SK-N-SH treated with all-trans-retinoic acid at 6 μM for 48 hours (cell line): Measurements from ENCODE around the gene NOTCH3.

ENCODE experiments used
- ATAC-seq: fragments of 200-7000 bp; cut with Tn5 transposase; 3 replicates; pipeline ENCODE4 v1.9.1; 2020; ENCODE audit warnings: mild to moderate bottlenecking, moderate library complexity
- ARNTL ChIP-seq: fragments of 450-650 bp; formaldehyde crosslinking; IDR thresholded peaks from 2 replicates; pipeline ENCODE4 v1.5.0; 2020; ENCODE audit warnings: low read depth, mild to moderate bottlenecking, moderate library complexity, borderline replicate concordance
- BACH2 ChIP-seq: fragments of 250-450 bp; sonication (Bioruptor Pico); IDR thresholded peaks from 2 replicates; pipeline ENCODE4 v1.9.0; 2021; ENCODE audit warnings: mild to moderate bottlenecking, borderline replicate concordance
- CREB5 ChIP-seq: fragments of 250-450 bp; sonication (Bioruptor Pico); IDR thresholded peaks from 2 replicates; pipeline ENCODE4 v1.5.1; 2020; ENCODE audit warnings: low read depth, mild to moderate bottlenecking, moderate library complexity
- CSDC2 ChIP-seq: fragments of 250-450 bp; sonication (Bioruptor Pico); IDR thresholded peaks from 2 replicates; pipeline ENCODE4 v1.5.0; 2020; ENCODE audit warnings: mild to moderate bottlenecking, moderate library complexity
- ESRRG ChIP-seq: fragments of 250-450 bp; sonication (Bioruptor Pico); IDR thresholded peaks from 2 replicates; pipeline ENCODE4 v1.6.1; 2021; ENCODE audit warnings: mild to moderate bottlenecking
- GLIS3 ChIP-seq: fragments of 250-450 bp; sonication (Bioruptor Pico); IDR thresholded peaks from 2 replicates; pipeline ENCODE4 v1.5.0; 2020; ENCODE audit warnings: mild to moderate bottlenecking, moderate library complexity
- ISL1 ChIP-seq: fragments of 250-450 bp; sonication (Bioruptor Pico); IDR thresholded peaks from 2 replicates; pipeline ENCODE4 v2.1.2; 2022; ENCODE audit warnings: mild to moderate bottlenecking, moderate library complexity
- OSR1 ChIP-seq: fragments of 250-450 bp; sonication (Bioruptor Pico); IDR thresholded peaks from 2 replicates; pipeline ENCODE4 v1.8.0; 2022; ENCODE audit warnings: moderate library complexity, mild to moderate bottlenecking, inconsistent platforms
- PATZ1 ChIP-seq: fragments of 250-450 bp; sonication (Bioruptor Pico); IDR thresholded peaks from 2 replicates; pipeline ENCODE4 v1.8.0; 2020; ENCODE audit warnings: mild to moderate bottlenecking, moderate library complexity, borderline replicate concordance
- POU6F1 ChIP-seq: fragments of 250-450 bp; sonication (Bioruptor Pico); IDR thresholded peaks from 2 replicates; pipeline ENCODE4 v1.8.0; 2021; ENCODE audit warnings: low read depth, mild to moderate bottlenecking, moderate library complexity, borderline replicate concordance
- RARB ChIP-seq: fragments of 250-450 bp; sonication (Bioruptor Pico); IDR thresholded peaks from 2 replicates; pipeline ENCODE4 v1.8.0; 2021; ENCODE audit warnings: mild to moderate bottlenecking, moderate library complexity
- SNAI2 ChIP-seq: fragments of 250-450 bp; sonication (Bioruptor Pico); IDR thresholded peaks from 2 replicates; pipeline ENCODE4 v1.5.0; 2020; ENCODE audit warnings: mild to moderate bottlenecking, moderate library complexity
- TCF4 ChIP-seq: fragments of 250-450 bp; sonication (Bioruptor Pico); IDR thresholded peaks from 2 replicates; pipeline ENCODE4 v1.8.0; 2021; ENCODE audit warnings: mild to moderate bottlenecking, moderate library complexity, borderline replicate concordance
- TOX ChIP-seq: fragments of 250-450 bp; sonication (Bioruptor Pico); IDR thresholded peaks from 2 replicates; pipeline ENCODE4 v1.8.0; 2021; ENCODE audit warnings: mild to moderate bottlenecking, moderate library complexity, borderline replicate concordance
- TSHZ2 ChIP-seq: fragments of 250-450 bp; sonication (Bioruptor Pico); IDR thresholded peaks from 2 replicates; pipeline ENCODE4 v1.5.0; 2020; ENCODE audit warnings: mild to moderate bottlenecking, moderate library complexity
- ZC3H10 ChIP-seq: fragments of 250-450 bp; sonication (Bioruptor Pico); IDR thresholded peaks from 2 replicates; pipeline ENCODE4 v1.5.1; 2021; ENCODE audit warnings: mild to moderate bottlenecking, moderate library complexity
- ZFP3 ChIP-seq: fragments of 250-450 bp; sonication (Bioruptor Pico); IDR thresholded peaks from 2 replicates; pipeline ENCODE4 v1.5.0; 2020; ENCODE audit warnings: mild to moderate bottlenecking, moderate library complexity
- ZNF565 ChIP-seq: fragments of 450-650 bp; formaldehyde crosslinking; conservative IDR thresholded peaks from 2 replicates; pipeline ENCODE4 v1.5.0; 2020; ENCODE audit warnings: low read depth, mild to moderate bottlenecking, moderate library complexity
- ZNF70 ChIP-seq: fragments of 450-650 bp; formaldehyde crosslinking; IDR thresholded peaks from 2 replicates; pipeline ENCODE4 v1.5.0; 2020; ENCODE audit warnings: mild to moderate bottlenecking, moderate library complexity
- TF ChIP-seq, protein P1 (sequence below): fragments of 250-450 bp; sonication (Bioruptor Pico); IDR thresholded peaks from 2 replicates; pipeline ENCODE4 v1.5.1; 2021; ENCODE audit warnings: mild to moderate bottlenecking, moderate library complexity

The NOTCH3 gene

GRCh38 chr19:15118248-15118647 is 82.5 kb downstream of the NOTCH3 start:
- no peak for ATAC-seq

GRCh38 chr19:15116856-15117255 is 83.9 kb downstream of the NOTCH3 start:
- no peak; the same call in 2 of the 3 replicates for ATAC-seq
- no peak for TF ChIP-seq RARB (CRISPR knock-in tag)
- TF ChIP-seq ZC3H10 = no peak
- TF ChIP-seq CREB5 = no peak
- TF ChIP-seq ZFP3 (CRISPR knock-in tag) = no peak
- TF ChIP-seq CSDC2 = no peak

More at GRCh38 chr19:15118248-15118647, 82.5 kb downstream of the NOTCH3 start:
- TF ChIP-seq PATZ1 (CRISPR knock-in tag) = no peak
- no peak for TF ChIP-seq GLIS3 (CRISPR knock-in tag)
- TF ChIP-seq ZFP3 (CRISPR knock-in tag) = no peak
- no peak for TF ChIP-seq OSR1 (CRISPR knock-in tag)
- TF ChIP-seq ESRRG = no peak
- TF ChIP-seq TCF4 (CRISPR knock-in tag) = no peak
- no peak for TF ChIP-seq ISL1 (CRISPR knock-in tag)
- TF ChIP-seq SNAI2 (CRISPR knock-in tag) = no peak
- TF ChIP-seq BACH2 = no peak
- no peak for TF ChIP-seq ZNF70
- TF ChIP-seq ZNF565 (CRISPR knock-in tag) = no peak
- no peak for TF ChIP-seq CSDC2
- TF ChIP-seq POU6F1 = no peak
- TF ChIP-seq, protein P1, sequence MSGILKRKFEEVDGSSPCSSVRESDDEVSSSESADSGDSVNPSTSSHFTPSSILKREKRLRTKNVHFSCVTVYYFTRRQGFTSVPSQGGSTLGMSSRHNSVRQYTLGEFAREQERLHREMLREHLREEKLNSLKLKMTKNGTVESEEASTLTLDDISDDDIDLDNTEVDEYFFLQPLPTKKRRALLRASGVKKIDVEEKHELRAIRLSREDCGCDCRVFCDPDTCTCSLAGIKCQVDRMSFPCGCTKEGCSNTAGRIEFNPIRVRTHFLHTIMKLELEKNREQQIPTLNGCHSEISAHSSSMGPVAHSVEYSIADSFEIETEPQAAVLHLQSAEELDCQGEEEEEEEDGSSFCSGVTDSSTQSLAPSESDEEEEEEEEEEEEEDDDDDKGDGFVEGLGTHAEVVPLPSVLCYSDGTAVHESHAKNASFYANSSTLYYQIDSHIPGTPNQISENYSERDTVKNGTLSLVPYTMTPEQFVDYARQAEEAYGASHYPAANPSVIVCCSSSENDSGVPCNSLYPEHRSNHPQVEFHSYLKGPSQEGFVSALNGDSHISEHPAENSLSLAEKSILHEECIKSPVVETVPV (CRISPR knock-in tag) = no peak
- no peak for TF ChIP-seq ZC3H10
- TF ChIP-seq TOX (CRISPR knock-in tag) = no peak
- no peak for TF ChIP-seq ARNTL
- TF ChIP-seq TSHZ2 = no peak
- TF ChIP-seq RARB (CRISPR knock-in tag) = no peak

DNA sequence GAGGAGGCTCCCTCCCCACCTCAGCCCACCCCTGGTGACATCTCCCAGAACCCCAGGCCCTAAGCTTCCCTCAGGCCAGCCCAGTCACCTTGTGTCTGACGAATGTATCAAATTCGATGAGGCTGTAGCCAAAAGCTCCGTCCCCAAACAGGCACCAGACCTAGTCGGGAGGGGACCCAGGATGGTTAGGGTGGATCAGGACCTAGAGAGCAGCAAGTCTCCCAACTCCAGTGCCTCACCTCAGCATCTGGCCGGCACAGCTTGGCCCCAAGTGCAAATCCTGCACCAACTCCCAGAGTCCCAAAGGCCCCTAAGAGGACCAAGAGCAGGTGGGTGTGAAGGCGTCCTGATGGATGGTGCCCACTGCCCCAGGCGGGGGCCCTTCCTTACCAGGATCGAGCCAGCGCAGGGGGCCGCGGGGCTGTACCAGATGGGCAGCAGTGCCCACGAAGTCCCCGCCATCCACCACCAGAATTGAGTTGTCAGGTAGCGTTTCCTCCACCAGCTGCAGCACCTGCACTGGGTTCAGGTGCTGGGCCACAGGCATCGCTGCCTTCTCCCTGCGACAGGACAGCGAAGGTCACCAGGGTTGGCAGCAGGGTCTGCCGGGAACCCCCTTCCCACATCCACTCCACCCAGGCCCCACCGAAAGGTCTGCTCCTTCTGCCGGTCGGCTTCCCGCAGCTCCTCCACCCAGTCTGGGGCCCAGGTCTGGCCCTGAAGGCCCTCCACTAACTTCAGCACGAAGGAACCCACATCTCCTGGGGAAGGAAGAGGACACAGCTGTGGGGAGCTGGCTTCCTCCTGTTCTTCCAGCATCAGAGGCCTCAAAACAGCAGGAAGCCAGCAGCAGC is 84.8 kb downstream of the NOTCH3 start:
- ATAC-seq = peak; percentile 4; the same call in 2 of the 3 replicates
- TF ChIP-seq ARNTL (no peak), ZNF565 (CRISPR knock-in tag) (no peak)

GRCh38 chr19:15115080-15115479 is 85.7 kb downstream of the NOTCH3 start:
- ATAC-seq = peak; percentile 14
- TF ChIP-seq RARB (CRISPR knock-in tag) (no peak), OSR1 (CRISPR knock-in tag) (no peak), PATZ1 (CRISPR knock-in tag) (no peak), ZC3H10 (no peak), ZFP3 (CRISPR knock-in tag) (no peak)
